Neural cell (in vitro differentiated cells): ENCODE results near the gene CCR3. TPM values are rescaled to one million over a fixed set of nuclear protein-coding genes. Genes with fewer than 3 reads are reported as not detected.

Experiments used
- H2AFZ ChIP-seq: fragments of 200-600, 300-800 bp; sonication (generic), shearing (Covaris generic); 2 replicates; pipeline ENCODE4 v1.6.0; 2014; ENCODE audit warnings: low read depth, mild to moderate bottlenecking, antibody characterized with exemption, low read length, moderate library complexity
- H3F3A ChIP-seq: fragments of 200-600 bp; shearing (Covaris generic); 2 replicates; pipeline ENCODE4 v1.6.1; 2016; ENCODE audit warnings: mild to moderate bottlenecking, moderate library complexity, mixed read lengths, antibody characterized with exemption, low read length; ENCODE audit not compliant: insufficient read depth, poor library complexity, severe bottlenecking
- H3K27ac ChIP-seq: fragments of 200-600, 300-800 bp; sonication (generic), shearing (Covaris generic); 2 replicates; pipeline ENCODE4 v1.5.1; 2014; ENCODE audit warnings: mild to moderate bottlenecking, low read length, moderate library complexity
- H3K27me3 ChIP-seq: fragments of 300-800, 200-600 bp; sonication (generic), shearing (Covaris generic); 2 replicates; pipeline ENCODE4 v1.6.0; 2014; ENCODE audit warnings: mild to moderate bottlenecking, low read depth, low read length, moderate library complexity; ENCODE audit not compliant: insufficient read depth
- H3K36me3 ChIP-seq: fragments of 300-800, 200-600 bp; sonication (generic), shearing (Covaris generic); 2 replicates; pipeline ENCODE4 v1.5.1; 2014; ENCODE audit warnings: mild to moderate bottlenecking, antibody characterized with exemption, low read length, moderate library complexity; ENCODE audit not compliant: insufficient read depth
- H3K4me2 ChIP-seq: fragments of 300-800, 200-600 bp; sonication (generic), shearing (Covaris generic); 2 replicates; pipeline ENCODE4 v1.6.0; 2014; ENCODE audit warnings: mild to moderate bottlenecking, low read length
- H3K4me3 ChIP-seq: fragments of 300-800, 200-600 bp; sonication (generic), shearing (Covaris generic); 2 replicates; pipeline ENCODE4 v1.5.1; 2014; ENCODE audit warnings: mild to moderate bottlenecking, low read length, moderate library complexity
- H3K79me2 ChIP-seq: fragments of 200-600 bp; shearing (Covaris generic); replicated peaks from 2 replicates; pipeline ENCODE4 v1.6.0; 2014; ENCODE audit warnings: mild to moderate bottlenecking, low read length, moderate library complexity; ENCODE audit not compliant: insufficient read depth
- H3K9ac ChIP-seq: fragments of 300-800, 200-600 bp; sonication (generic), shearing (Covaris generic); 2 replicates; pipeline ENCODE4 v1.6.1; 2016; ENCODE audit warnings: mild to moderate bottlenecking, low read length, mixed read lengths
- H3K9me2 ChIP-seq: fragments of 200-600 bp; shearing (Covaris generic); 2 replicates; pipeline ENCODE4 v1.6.1; 2016; ENCODE audit warnings: mild to moderate bottlenecking, low read length, mixed read lengths; ENCODE audit not compliant: insufficient read depth
- H3K9me3 ChIP-seq: fragments of 200-600, 300-800 bp; sonication (generic), shearing (Covaris generic); 2 replicates; pipeline ENCODE4 v1.6.1; 2016; ENCODE audit warnings: mild to moderate bottlenecking, mixed run types, low read length, moderate library complexity, mixed read lengths
- H4K20me1 ChIP-seq: fragments of 200-600 bp; shearing (Covaris generic); 2 replicates; pipeline ENCODE4 v1.6.1; 2016; ENCODE audit warnings: mild to moderate bottlenecking, mixed run types; ENCODE audit not compliant: insufficient read depth
- EP300 ChIP-seq: fragments of 450-650 bp; conservative IDR thresholded peaks from 2 replicates; pipeline ENCODE4 v1.6.1; 2014; ENCODE audit warnings: antibody characterized with exemption, mild to moderate bottlenecking, moderate library complexity; ENCODE audit not compliant: poor library complexity, severe bottlenecking
- EZH2 ChIP-seq: fragments of 200-600, 300-800 bp; shearing (Covaris generic), sonication (generic); IDR thresholded peaks from 2 replicates; pipeline ENCODE4 v1.6.1; 2014; ENCODE audit warnings: antibody characterized with exemption, low read length, borderline replicate concordance, mild to moderate bottlenecking; ENCODE audit not compliant: insufficient read depth, poor library complexity, severe bottlenecking
- MXI1 ChIP-seq: fragments of 450-650 bp; conservative IDR thresholded peaks from 2 replicates; pipeline ENCODE4 v1.6.1; 2014; ENCODE audit warnings: antibody characterized with exemption, mild to moderate bottlenecking; ENCODE audit not compliant: poor library complexity, severe bottlenecking
- POLR2AphosphoS5 ChIP-seq: IDR thresholded peaks from 2 replicates; pipeline ENCODE4 v1.6.1; 2012
- RAD21 ChIP-seq: fragments of 450-650 bp; conservative IDR thresholded peaks from 2 replicates; pipeline ENCODE4 v1.6.1; 2014; ENCODE audit warnings: antibody characterized with exemption, mild to moderate bottlenecking, moderate library complexity
- SMC3 ChIP-seq: fragments of 450-650 bp; conservative IDR thresholded peaks from 2 replicates; pipeline ENCODE4 v1.6.1; 2014; ENCODE audit warnings: antibody characterized with exemption, mild to moderate bottlenecking, moderate library complexity; ENCODE audit not compliant: poor library complexity
- TAF1 ChIP-seq: IDR thresholded peaks from 2 replicates; pipeline ENCODE4 v1.6.1; 2012; ENCODE audit warnings: low read depth
- polyA plus RNA-seq: library from polyadenylated mRNA; depleted of rRNA; stranded (reverse); fragments of >200 nt; gene quantifications from 2 replicates; pipeline ENCODE4 v1.2.3, GENCODE V29; 2014
- TF ChIP-seq, protein P1 (sequence below): fragments of 450-650 bp; IDR thresholded peaks from 2 replicates; pipeline ENCODE4 v1.5.1; 2014; ENCODE audit warnings: antibody characterized with exemption, mild to moderate bottlenecking, moderate library complexity; ENCODE audit not compliant: poor library complexity, severe bottlenecking
- TF ChIP-seq, protein P2 (sequence below): IDR thresholded peaks from 2 replicates; pipeline ENCODE4 v1.6.1; 2012; ENCODE audit warnings: borderline replicate concordance

CCR3 gene
- polyA plus RNA-seq, 1 donor from 2014 or later: not detected

DNA sequence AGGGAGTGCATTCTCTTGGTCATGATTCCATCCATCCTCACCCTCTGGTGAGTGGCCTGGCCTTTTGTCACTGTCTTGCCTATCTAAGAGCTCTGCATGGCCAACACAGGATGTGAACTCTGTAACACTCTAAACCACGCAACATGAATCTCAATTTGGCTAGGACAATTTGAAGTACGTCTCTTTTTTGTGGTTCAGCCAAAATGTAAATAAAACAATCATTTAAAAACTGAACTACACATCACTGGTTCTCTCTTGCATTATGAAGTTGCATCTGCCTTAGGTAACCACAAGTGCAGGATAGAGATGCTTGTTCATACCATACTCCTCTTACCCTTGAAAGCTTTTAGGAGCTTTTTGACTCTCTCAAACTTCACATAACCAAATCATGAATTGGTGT is 27.3 kb downstream of the CCR3 start:
- Histone ChIP-seq H3K9me2 (no peaks in the 10 kb centered on the region), H3K4me3 (no peak overlapping the region), H3K27ac (no peak overlapping the region), H4K20me1 (no peaks in the 10 kb centered on the region), H3K9me3 (no peaks in the 10 kb centered on the region), H3K27me3 (no peaks in the 10 kb centered on the region), H2AFZ (no peak overlapping the region), H3K9ac (no peak overlapping the region), H3K36me3 (no peaks in the 10 kb centered on the region), H3K4me2 (no peak overlapping the region), H3K79me2 (no peaks in the 10 kb centered on the region), H3F3A (no peaks in the 10 kb centered on the region)
- TF ChIP-seq TAF1 (no peak), EP300 (no peak), MXI1 (no peak), EZH2 (no peak), RAD21 (no peak), SMC3 (no peak), POLR2AphosphoS5 (no peak)
- TF ChIP-seq, protein P1, sequence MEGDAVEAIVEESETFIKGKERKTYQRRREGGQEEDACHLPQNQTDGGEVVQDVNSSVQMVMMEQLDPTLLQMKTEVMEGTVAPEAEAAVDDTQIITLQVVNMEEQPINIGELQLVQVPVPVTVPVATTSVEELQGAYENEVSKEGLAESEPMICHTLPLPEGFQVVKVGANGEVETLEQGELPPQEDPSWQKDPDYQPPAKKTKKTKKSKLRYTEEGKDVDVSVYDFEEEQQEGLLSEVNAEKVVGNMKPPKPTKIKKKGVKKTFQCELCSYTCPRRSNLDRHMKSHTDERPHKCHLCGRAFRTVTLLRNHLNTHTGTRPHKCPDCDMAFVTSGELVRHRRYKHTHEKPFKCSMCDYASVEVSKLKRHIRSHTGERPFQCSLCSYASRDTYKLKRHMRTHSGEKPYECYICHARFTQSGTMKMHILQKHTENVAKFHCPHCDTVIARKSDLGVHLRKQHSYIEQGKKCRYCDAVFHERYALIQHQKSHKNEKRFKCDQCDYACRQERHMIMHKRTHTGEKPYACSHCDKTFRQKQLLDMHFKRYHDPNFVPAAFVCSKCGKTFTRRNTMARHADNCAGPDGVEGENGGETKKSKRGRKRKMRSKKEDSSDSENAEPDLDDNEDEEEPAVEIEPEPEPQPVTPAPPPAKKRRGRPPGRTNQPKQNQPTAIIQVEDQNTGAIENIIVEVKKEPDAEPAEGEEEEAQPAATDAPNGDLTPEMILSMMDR: no peak
- TF ChIP-seq, protein P2, sequence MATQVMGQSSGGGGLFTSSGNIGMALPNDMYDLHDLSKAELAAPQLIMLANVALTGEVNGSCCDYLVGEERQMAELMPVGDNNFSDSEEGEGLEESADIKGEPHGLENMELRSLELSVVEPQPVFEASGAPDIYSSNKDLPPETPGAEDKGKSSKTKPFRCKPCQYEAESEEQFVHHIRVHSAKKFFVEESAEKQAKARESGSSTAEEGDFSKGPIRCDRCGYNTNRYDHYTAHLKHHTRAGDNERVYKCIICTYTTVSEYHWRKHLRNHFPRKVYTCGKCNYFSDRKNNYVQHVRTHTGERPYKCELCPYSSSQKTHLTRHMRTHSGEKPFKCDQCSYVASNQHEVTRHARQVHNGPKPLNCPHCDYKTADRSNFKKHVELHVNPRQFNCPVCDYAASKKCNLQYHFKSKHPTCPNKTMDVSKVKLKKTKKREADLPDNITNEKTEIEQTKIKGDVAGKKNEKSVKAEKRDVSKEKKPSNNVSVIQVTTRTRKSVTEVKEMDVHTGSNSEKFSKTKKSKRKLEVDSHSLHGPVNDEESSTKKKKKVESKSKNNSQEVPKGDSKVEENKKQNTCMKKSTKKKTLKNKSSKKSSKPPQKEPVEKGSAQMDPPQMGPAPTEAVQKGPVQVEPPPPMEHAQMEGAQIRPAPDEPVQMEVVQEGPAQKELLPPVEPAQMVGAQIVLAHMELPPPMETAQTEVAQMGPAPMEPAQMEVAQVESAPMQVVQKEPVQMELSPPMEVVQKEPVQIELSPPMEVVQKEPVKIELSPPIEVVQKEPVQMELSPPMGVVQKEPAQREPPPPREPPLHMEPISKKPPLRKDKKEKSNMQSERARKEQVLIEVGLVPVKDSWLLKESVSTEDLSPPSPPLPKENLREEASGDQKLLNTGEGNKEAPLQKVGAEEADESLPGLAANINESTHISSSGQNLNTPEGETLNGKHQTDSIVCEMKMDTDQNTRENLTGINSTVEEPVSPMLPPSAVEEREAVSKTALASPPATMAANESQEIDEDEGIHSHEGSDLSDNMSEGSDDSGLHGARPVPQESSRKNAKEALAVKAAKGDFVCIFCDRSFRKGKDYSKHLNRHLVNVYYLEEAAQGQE: no peak

DNA sequence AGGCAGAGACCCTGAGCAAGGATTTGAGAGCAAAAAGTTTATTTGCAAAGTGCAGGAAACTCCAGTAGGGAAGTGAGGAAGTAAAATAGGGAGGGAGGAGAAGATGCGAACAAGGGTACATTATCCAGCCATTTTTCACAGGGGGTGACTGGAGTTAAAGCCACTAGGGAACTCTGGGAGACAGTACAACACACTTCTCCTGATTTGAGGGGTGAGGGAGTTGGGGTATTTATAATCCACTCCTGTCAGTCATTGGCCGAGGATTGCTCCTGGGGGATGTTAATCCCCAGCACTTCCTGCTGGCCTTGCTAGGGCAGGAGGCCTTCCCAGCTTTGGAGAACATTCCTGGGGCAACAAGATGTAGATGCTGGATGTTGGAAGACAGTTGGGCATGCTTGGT is 28.2 kb downstream of the CCR3 start:
- Histone ChIP-seq H3K9ac (no peak overlapping the region), H3K36me3 (no peaks in the 10 kb centered on the region), H2AFZ (no peak overlapping the region), H3K27ac (no peak overlapping the region), H3K4me3 (no peak overlapping the region), H3K9me2 (no peaks in the 10 kb centered on the region), H3K4me2 (no peak overlapping the region), H3K79me2 (no peaks in the 10 kb centered on the region), H3K9me3 (no peaks in the 10 kb centered on the region), H3K27me3 (no peaks in the 10 kb centered on the region), H3F3A (no peaks in the 10 kb centered on the region), H4K20me1 (no peaks in the 10 kb centered on the region)
- TF ChIP-seq RAD21 (no peak), POLR2AphosphoS5 (no peak), EZH2 (no peak), EP300 (no peak), SMC3 (no peak), TAF1 (no peak), MXI1 (no peak)
- TF ChIP-seq, protein P2: no peak
- TF ChIP-seq, protein P1: no peak
